Activated CD8-positive, alpha-beta T cell treated with anti-CD3 and anti-CD28 coated beads, Interleukin-2, amount 10 ng/mL, durations not matched to agents 7 days and 5 days (primary cell): ENCODE data around the gene GARNL3. TPM values are rescaled to one million over a fixed set of nuclear protein-coding genes. Genes with fewer than 3 reads are reported as not detected.

ENCODE experiments used
- ATAC-seq: fragments of 150-1000 bp; cut with Tn5 transposase; one replicate; pipeline ENCODE4 v1.10.0; 2021; ENCODE audit warnings: moderate library complexity
- CTCF ChIA-PET: fragments of 350-600 bp; sonication (Branson Sonifier 250); formaldehyde crosslinking; loops from one replicate; lab custom pipeline; 2021; ENCODE audit warnings: antibody characterized with exemption; lab: Charles Lee
- POLR2A ChIA-PET: fragments of 350-600 bp; sonication (Branson Sonifier 250); formaldehyde crosslinking; loops from one replicate; lab custom pipeline; 2021; ENCODE audit warnings: antibody characterized with exemption; lab: Charles Lee
- DNase-seq: peaks from one replicate; pipeline ENCODE4 v3.0.0-alpha.2; 2020
- H3K27ac Mint-ChIP-seq: one replicate; pipeline ENCODE4 v1.8.0; 2021; ENCODE audit warnings: mild to moderate bottlenecking, mixed read lengths
- H3K27me3 Mint-ChIP-seq: one replicate; pipeline ENCODE4 v1.8.0; 2021; ENCODE audit warnings: low read depth, mixed read lengths
- H3K36me3 Mint-ChIP-seq: one replicate; pipeline ENCODE4 v1.8.0; 2021; ENCODE audit warnings: low read depth, mixed read lengths
- H3K4me1 Mint-ChIP-seq: one replicate; pipeline ENCODE4 v1.8.0; 2021; ENCODE audit warnings: low read depth, mixed read lengths
- H3K4me3 Mint-ChIP-seq: one replicate; pipeline ENCODE4 v1.8.0; 2021; ENCODE audit warnings: mild to moderate bottlenecking, mixed read lengths
- H3K9me3 Mint-ChIP-seq: one replicate; pipeline ENCODE4 v1.8.0; 2022; ENCODE audit warnings: mixed read lengths; ENCODE audit not compliant: insufficient read depth
- total RNA-seq, 2 experiments: library from RNA; stranded (reverse); gene quantifications; one replicate each; pipeline ENCODE4 v1.2.3, GENCODE V29; 2021

The GARNL3 gene
- total RNA-seq, 2 experiments from 2014 or later = 1.3 to 1.9 TPM

GRCh38 chr9:127318651-127319167, 54.1 kb downstream of the GARNL3 start:
- Mint-ChIP-seq H3K36me3 (no peaks in the 10 kb centered on the region), H3K4me1 (no peaks in the 10 kb centered on the region), H3K4me3 (no peak overlapping the region), H3K27me3 (peaks cover 22% of the 10 kb centered on the region), H3K9me3 (no peaks in the 10 kb centered on the region), H3K27ac (no peak overlapping the region)
- ChIA-PET CTCF (interaction anchor here (1.1 kb wide), 1 partner anchor 134 kb away, joined by 3 read pairs; no protein-coding TSS in a partner anchor), POLR2A (no interaction called here)
- no peak for ATAC-seq
- DNase-seq = no peak

GRCh38 chr9:127319366-127320114, 55.0 kb downstream of the GARNL3 start:
- no peaks in the 10 kb centered on the region for H3K36me3 Mint-ChIP-seq
- H3K4me3 Mint-ChIP-seq = no peak overlapping the region
- no peaks in the 10 kb centered on the region for H3K9me3 Mint-ChIP-seq
- ChIA-PET POLR2A (no interaction called here), CTCF (interaction anchor here (1.1 to 2.4 kb wide), 2 partner anchors 8 to 133 kb away, joined by 3 to 12 read pairs; no protein-coding TSS in a partner anchor)
- ATAC-seq = no peak
- H3K27ac Mint-ChIP-seq = no peak overlapping the region
- peaks cover 23% of the 10 kb centered on the region for H3K27me3 Mint-ChIP-seq
- DNase-seq = no peak
- no peaks in the 10 kb centered on the region for H3K4me1 Mint-ChIP-seq

GRCh38 chr9:127320115-127320378, 55.5 kb downstream of the GARNL3 start:
- H3K36me3 Mint-ChIP-seq = no peaks in the 10 kb centered on the region
- H3K9me3 Mint-ChIP-seq = no peaks in the 10 kb centered on the region
- no peaks in the 10 kb centered on the region for H3K4me1 Mint-ChIP-seq
- ChIA-PET POLR2A (interaction anchor here (0.5 kb wide), 1 partner anchor 379 kb away, joined by 3 read pairs; no protein-coding TSS in a partner anchor), CTCF (interaction anchor here (1.1 to 2.4 kb wide), 2 partner anchors 8 to 133 kb away, joined by 3 to 12 read pairs; no protein-coding TSS in a partner anchor)
- DNase-seq = no peak
- peaks cover 25% of the 10 kb centered on the region for H3K27me3 Mint-ChIP-seq
- no peak overlapping the region for H3K4me3 Mint-ChIP-seq
- H3K27ac Mint-ChIP-seq = no peak overlapping the region
- ATAC-seq = no peak

- peaks cover 23% of the 10 kb centered on the region for H3K27me3 Mint-ChIP-seq
- no peak overlapping the region for H3K4me3 Mint-ChIP-seq
- no peaks in the 10 kb centered on the region for H3K36me3 Mint-ChIP-seq
- POLR2A ChIA-PET = no interaction called here
- H3K9me3 Mint-ChIP-seq = no peaks in the 10 kb centered on the region
- H3K4me1 Mint-ChIP-seq = no peaks in the 10 kb centered on the region
- no peak overlapping the region for H3K27ac Mint-ChIP-seq
- no peak for DNase-seq
- CTCF ChIA-PET = no interaction called here
- ATAC-seq = no peak
Measured at GRCh38 chr9:127323393-127323792, 58.8 kb downstream of the GARNL3 start.

GRCh38 chr9:127330501-127330900, 65.9 kb downstream of the GARNL3 start:
- no peaks in the 10 kb centered on the region for H3K9me3 Mint-ChIP-seq
- ChIA-PET CTCF (no interaction called here), POLR2A (no interaction called here)
- no peak overlapping the region for H3K4me3 Mint-ChIP-seq
- H3K27ac Mint-ChIP-seq = no peak overlapping the region
- H3K36me3 Mint-ChIP-seq = no peaks in the 10 kb centered on the region
- peaks cover 17% of the 10 kb centered on the region for H3K27me3 Mint-ChIP-seq
- no peak for DNase-seq
- ATAC-seq = no peak
- H3K4me1 Mint-ChIP-seq = no peaks in the 10 kb centered on the region

GRCh38 chr9:127333221-127334064, 68.9 kb downstream of the GARNL3 start:
- no peaks in the 10 kb centered on the region for H3K9me3 Mint-ChIP-seq

GRCh38 chr9:127334725-127335124, 70.2 kb downstream of the GARNL3 start:
- H3K27me3 Mint-ChIP-seq = peaks cover 12% of the 10 kb centered on the region
- no peak for DNase-seq
- H3K4me3 Mint-ChIP-seq = no peak overlapping the region
- H3K4me1 Mint-ChIP-seq = no peaks in the 10 kb centered on the region
- ChIA-PET CTCF (no interaction called here), POLR2A (interaction anchor here (0.6 kb wide), 1 partner anchor 1621 kb away, joined by 3 read pairs; no protein-coding TSS in a partner anchor)
- H3K27ac Mint-ChIP-seq = no peak overlapping the region
- no peaks in the 10 kb centered on the region for H3K36me3 Mint-ChIP-seq
- no peak for ATAC-seq
- H3K9me3 Mint-ChIP-seq = no peaks in the 10 kb centered on the region

More at GRCh38 chr9:127333221-127334064, 68.9 kb downstream of the GARNL3 start:
- Mint-ChIP-seq H3K36me3 (no peaks in the 10 kb centered on the region), H3K4me1 (no peaks in the 10 kb centered on the region), H3K4me3 (no peak overlapping the region), H3K27me3 (peaks cover 11% of the 10 kb centered on the region), H3K27ac (no peak overlapping the region)
- POLR2A ChIA-PET = no interaction called here
- DNase-seq (no peak), ATAC-seq (no peak)
- CTCF ChIA-PET = no interaction called here

- Mint-ChIP-seq H3K36me3 (no peaks in the 10 kb centered on the region), H3K9me3 (no peaks in the 10 kb centered on the region), H3K4me1 (no peaks in the 10 kb centered on the region), H3K27ac (no peak overlapping the region), H3K4me3 (no peak overlapping the region), H3K27me3 (peaks cover 15% of the 10 kb centered on the region)
- ChIA-PET CTCF (no interaction called here), POLR2A (no interaction called here)
- ATAC-seq (no peak), DNase-seq (no peak)
Measured at GRCh38 chr9:127336086-127336485, 71.5 kb downstream of the GARNL3 start.

- Mint-ChIP-seq H3K36me3 (no peaks in the 10 kb centered on the region), H3K9me3 (no peaks in the 10 kb centered on the region), H3K4me3 (no peak overlapping the region), H3K27ac (no peak overlapping the region), H3K27me3 (peaks cover 13% of the 10 kb centered on the region), H3K4me1 (no peaks in the 10 kb centered on the region)
- ATAC-seq (no peak), DNase-seq (no peak)
- CTCF ChIA-PET = interaction anchor here (1.3 kb wide), 1 partner anchor 60 kb away, joined by 3 read pairs; the partner anchor contains the start of gene SLC2A8
- POLR2A ChIA-PET = no interaction called here
Measured at GRCh38 chr9:127336506-127337352, 72.2 kb downstream of the GARNL3 start.

GRCh38 chr9:127340721-127341120, 76.1 kb downstream of the GARNL3 start:
- no peak overlapping the region for H3K4me3 Mint-ChIP-seq
- no peaks in the 10 kb centered on the region for H3K36me3 Mint-ChIP-seq
- POLR2A ChIA-PET = no interaction called here

GRCh38 chr9:127341152-127341551, 76.6 kb downstream of the GARNL3 start:
- H3K4me1 Mint-ChIP-seq = no peaks in the 10 kb centered on the region
- no peak overlapping the region for H3K4me3 Mint-ChIP-seq
- DNase-seq (no peak), ATAC-seq (no peak)
- no peaks in the 10 kb centered on the region for H3K9me3 Mint-ChIP-seq
- H3K36me3 Mint-ChIP-seq = no peaks in the 10 kb centered on the region
- no peak overlapping the region for H3K27ac Mint-ChIP-seq
- H3K27me3 Mint-ChIP-seq = peaks cover 12% of the 10 kb centered on the region
- ChIA-PET POLR2A (no interaction called here), CTCF (no interaction called here)

More at GRCh38 chr9:127340721-127341120, 76.1 kb downstream of the GARNL3 start:
- H3K9me3 Mint-ChIP-seq = no peaks in the 10 kb centered on the region
- no peak overlapping the region for H3K27ac Mint-ChIP-seq
- DNase-seq (no peak), ATAC-seq (no peak)
- CTCF ChIA-PET = no interaction called here
- H3K4me1 Mint-ChIP-seq = no peaks in the 10 kb centered on the region
- peaks cover 12% of the 10 kb centered on the region for H3K27me3 Mint-ChIP-seq
